Common myeloid progenitor, CD34-positive (primary cell): Measurements from ENCODE around the gene OLFM2. TPM values are rescaled to one million over a fixed set of nuclear protein-coding genes. Genes with fewer than 3 reads are reported as not detected.

Experiments used
- CTCF ChIA-PET: fragments of 350-600 bp; sonication (Branson Sonifier 250); formaldehyde crosslinking; loops from one replicate; lab custom pipeline; 2021; ENCODE audit warnings: antibody characterized with exemption; lab: Charles Lee
- POLR2A ChIA-PET: fragments of 350-600 bp; sonication (Branson Sonifier 250); formaldehyde crosslinking; loops from one replicate; lab custom pipeline; 2021; ENCODE audit warnings: antibody characterized with exemption; lab: Charles Lee
- DNase-seq, 3 donors: peaks; one replicate each; pipeline versions ENCODE4 v3.0.0 to v3.0.0-alpha.2; 2013
- H3K27ac ChIP-seq, 2 experiments: 1 replicate in 1 of 2; 2 replicates in 1 of 2; pipeline ENCODE4 v1.7.0; 2013; ENCODE audit warnings: inconsistent platforms in 2 of 2, low read length in 2 of 2, mild to moderate bottlenecking in 2 of 2, low read depth in 1 of 2, moderate library complexity in 1 of 2; ENCODE audit not compliant: severe bottlenecking in 2 of 2, insufficient read depth in 1 of 2, poor library complexity in 1 of 2
- H3K27me3 ChIP-seq, 5 experiments: replicated peaks in 2 of 5; 1 replicate in 3 of 5; 2 replicates in 2 of 5; pipeline versions ENCODE4 v1.6.1 to v1.7.0; 2013; ENCODE audit warnings: low read length in 4 of 5, mild to moderate bottlenecking in 2 of 5, moderate library complexity in 2 of 5, inconsistent platforms in 1 of 5; ENCODE audit not compliant: insufficient read depth in 5 of 5, control insufficient read depth in 4 of 5
- H3K36me3 ChIP-seq, 4 experiments: 1 replicate in 2 of 4; 2 replicates in 2 of 4; pipeline versions ENCODE4 v1.6.1 to v1.7.0; 2013; ENCODE audit warnings: low read length in 3 of 4, control low read depth in 1 of 4, mild to moderate bottlenecking in 1 of 4; ENCODE audit not compliant: control insufficient read depth in 4 of 4, insufficient read depth in 4 of 4
- H3K4me1 ChIP-seq, 4 experiments: 1 replicate in 3 of 4; 2 replicates in 1 of 4; pipeline versions ENCODE4 v1.6.1 to v1.7.1; 2013; ENCODE audit warnings: low read length in 3 of 4, mild to moderate bottlenecking in 3 of 4, control low read depth in 1 of 4, inconsistent platforms in 1 of 4, moderate library complexity in 1 of 4; ENCODE audit not compliant: control insufficient read depth in 4 of 4, insufficient read depth in 4 of 4; ENCODE audit errors: control extremely low read depth in 1 of 4
- H3K4me3 ChIP-seq, 7 experiments: 1 replicate in 4 of 7; 2 replicates in 3 of 7; pipeline versions ENCODE4 v1.5.1 to v1.7.0; 2013; ENCODE audit warnings: mild to moderate bottlenecking in 7 of 7, low read length in 6 of 7, moderate library complexity in 6 of 7, inconsistent platforms in 2 of 7, low read depth in 2 of 7, control low read depth in 1 of 7; ENCODE audit not compliant: insufficient read depth in 4 of 7, control insufficient read depth in 1 of 7; ENCODE audit errors: extremely low read depth in 1 of 7
- H3K9me3 ChIP-seq, 5 experiments: 1 replicate in 4 of 5; 2 replicates in 1 of 5; pipeline versions ENCODE4 v1.6.1 to v1.7.1; 2013; ENCODE audit warnings: low read length in 4 of 5, mild to moderate bottlenecking in 2 of 5, inconsistent platforms in 1 of 5, low read depth in 1 of 5, moderate library complexity in 1 of 5; ENCODE audit not compliant: control insufficient read depth in 4 of 5, insufficient read depth in 2 of 5; ENCODE audit errors: control extremely low read depth in 1 of 5
- WGBS: methylation state at CpG from one replicate; pipeline ENCODE4 v1.1.5; 2013; ENCODE audit not compliant: insufficient coverage; 5-methylcytosine and 5-hydroxymethylcytosine counted together
- polyA plus RNA-seq: library from polyadenylated mRNA; unstranded; fragments of 120-200 nt; gene quantifications from one replicate; pipeline ENCODE4 v1.2.1, GENCODE V29; 2013

OLFM2 gene
- not detected for polyA plus RNA-seq

- peak within 1 kb of the TSS in 3 of 7 experiments; percentile 28 to 42 (median 40) for H3K4me3 ChIP-seq
- H3K36me3 ChIP-seq: no peaks in the 10 kb centered on the region
- CTCF ChIA-PET: no interaction called here
- DNase-seq: peak in 1 of 3 donors; percentile 29
- WGBS: 0% methylated on average over 14 of the region's 62 CpGs
- H3K27ac ChIP-seq: no peak within 1 kb of the TSS
- POLR2A ChIA-PET: no interaction called here
- H3K9me3 ChIP-seq: peaks cover 0 to 3% (median 0%) of the 10 kb centered on the region in 5 experiments
- H3K4me1 ChIP-seq: peaks cover 0 to 14% (median 7%) of the 10 kb centered on the region in 4 experiments
- peaks cover 9 to 70% (median 25%) of the 10 kb centered on the region in 5 experiments for H3K27me3 ChIP-seq
These were observed at the start of gene OLFM2 for GRCh38 chr19:9936326-9937000. Gene OLFM2 (minus strand): TSS chr19:9936515. CDS start chr19:9936366, 149 bp downstream.

DNA sequence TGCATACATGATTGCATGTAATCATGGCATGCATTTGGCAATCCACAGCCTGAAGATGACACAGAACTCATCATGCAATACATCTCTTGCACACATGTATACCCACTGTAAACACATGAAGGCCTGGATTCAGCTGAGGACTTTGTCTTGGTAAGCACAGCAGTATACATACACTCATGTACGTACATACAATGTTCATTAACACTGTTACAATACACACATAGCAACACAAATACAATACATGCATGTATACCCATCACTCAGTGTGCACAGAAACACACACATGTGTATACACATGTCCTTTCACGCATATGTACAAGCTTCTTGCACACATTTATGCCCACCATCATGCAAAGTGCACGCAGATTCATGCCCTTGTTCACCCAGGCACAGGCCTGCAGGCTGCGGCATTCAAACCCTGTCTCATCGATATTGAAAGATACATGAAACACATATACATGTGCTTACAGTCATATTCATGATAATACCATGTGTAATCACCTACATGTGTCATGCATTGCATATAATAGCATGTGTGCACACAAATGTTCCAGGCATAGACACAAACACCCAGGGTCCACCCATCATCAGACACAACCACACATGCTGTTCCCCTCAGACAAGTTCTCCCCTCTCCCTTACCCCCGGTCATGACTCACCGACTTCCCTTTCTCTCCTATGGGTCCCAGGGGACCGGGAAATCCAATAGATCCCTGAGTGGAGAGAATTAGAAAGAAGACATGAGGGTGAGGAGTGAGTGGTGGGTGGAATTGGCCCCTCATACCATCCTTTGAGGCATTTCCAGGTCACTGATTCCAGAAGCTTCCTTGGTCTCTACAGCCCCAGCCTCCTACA lies 45.3 kb upstream of the OLFM2 start:
- Histone ChIP-seq H3K9me3 (peaks cover 0 to 5% (median 0%) of the 10 kb centered on the region in 5 experiments), H3K27ac (no peak overlapping the region), H3K4me3 (no peak overlapping the region), H3K27me3 (peaks cover 0 to 16% (median 4%) of the 10 kb centered on the region in 5 experiments), H3K36me3 (no peaks in the 10 kb centered on the region), H3K4me1 (no peaks in the 10 kb centered on the region)
- WGBS: 96% methylated on average over 3 of the region's 8 CpGs
- CTCF ChIA-PET: no interaction called here
- POLR2A ChIA-PET: interaction anchor here (0.6 kb wide), 1 partner anchor 21 kb away, joined by 3 read pairs; no protein-coding TSS in a partner anchor
- DNase-seq: no peak

DNA sequence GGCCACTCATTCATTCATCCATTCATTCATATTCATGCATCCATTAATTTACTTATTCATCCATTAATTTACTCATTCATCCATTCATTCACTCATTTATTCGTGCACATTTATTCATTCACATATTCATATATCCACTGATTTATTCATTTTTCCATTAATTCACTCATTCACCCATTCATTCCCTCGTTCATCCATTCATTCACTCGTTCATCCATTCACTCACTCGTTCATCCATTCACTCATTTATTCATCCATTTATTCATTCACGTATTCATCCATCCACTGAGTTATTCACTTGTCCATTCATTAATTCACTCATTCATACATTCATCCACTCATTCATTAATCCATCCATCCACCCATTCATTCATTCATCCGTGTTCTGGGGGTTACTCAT lies 35.8 kb upstream of the OLFM2 start:
- Histone ChIP-seq H3K27me3 (peaks cover 0 to 28% (median 17%) of the 10 kb centered on the region in 5 experiments), H3K4me3 (no peak overlapping the region), H3K9me3 (peaks cover 0 to 2% (median 0%) of the 10 kb centered on the region in 5 experiments), H3K4me1 (no peaks in the 10 kb centered on the region), H3K27ac (no peak overlapping the region), H3K36me3 (no peaks in the 10 kb centered on the region)
- DNase-seq: no peak
- 94% methylated on average over 6 of the region's 6 CpGs for WGBS
- POLR2A ChIA-PET: no interaction called here
- CTCF ChIA-PET: no interaction called here

DNA sequence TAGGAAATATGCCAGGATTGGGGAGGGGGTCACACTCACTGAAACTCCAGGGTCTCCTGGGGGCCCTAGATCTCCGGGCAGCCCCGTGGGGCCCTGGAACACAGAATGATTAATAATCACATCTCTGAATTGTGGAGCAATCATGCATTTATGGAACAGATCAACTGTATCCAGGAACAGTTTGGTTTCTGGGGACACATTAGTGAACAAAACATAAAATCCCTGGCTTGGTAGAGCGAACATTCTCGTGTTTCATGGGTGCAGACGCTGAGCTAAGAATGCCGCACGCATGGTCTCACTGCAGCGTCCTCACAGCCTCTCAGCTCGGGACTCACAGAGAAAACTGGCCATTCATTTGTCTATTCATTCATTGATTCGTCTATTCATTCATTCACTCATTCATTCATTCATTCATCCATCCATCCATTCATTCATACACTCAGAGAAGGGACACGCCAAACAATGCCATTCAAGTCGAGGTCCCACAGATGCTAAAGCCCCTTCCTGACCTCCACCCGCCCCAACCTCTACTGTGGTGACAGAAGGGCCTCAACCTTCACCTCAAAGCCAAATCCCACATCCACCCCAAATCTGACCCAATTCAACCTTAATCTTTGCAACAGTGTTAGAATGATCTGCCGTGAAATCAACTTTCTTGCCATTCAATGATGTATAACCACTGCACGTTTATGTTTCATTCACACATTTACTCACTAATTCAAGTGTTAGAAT lies 35.0 kb upstream of the OLFM2 start:
- Histone ChIP-seq H3K4me3 (no peak overlapping the region), H3K4me1 (no peaks in the 10 kb centered on the region), H3K36me3 (no peaks in the 10 kb centered on the region), H3K27me3 (peaks cover 0 to 35% (median 18%) of the 10 kb centered on the region in 5 experiments), H3K9me3 (peaks cover 0 to 2% (median 0%) of the 10 kb centered on the region in 5 experiments), H3K27ac (no peak overlapping the region)
- 77% methylated on average over 15 of the region's 15 CpGs for WGBS
- DNase-seq: no peak
- POLR2A ChIA-PET: no interaction called here
- CTCF ChIA-PET: no interaction called here

GRCh38 chr19:9970481-9970880 lies 34.2 kb upstream of the OLFM2 start:
- Histone ChIP-seq H3K4me1 (no peaks in the 10 kb centered on the region), H3K27ac (no peak overlapping the region), H3K4me3 (no peak overlapping the region), H3K36me3 (no peaks in the 10 kb centered on the region), H3K27me3 (peaks cover 0 to 44% (median 22%) of the 10 kb centered on the region in 5 experiments), H3K9me3 (no peaks in the 10 kb centered on the region)
- POLR2A ChIA-PET: no interaction called here
- WGBS: 79% methylated on average over 8 of the region's 8 CpGs
- no peak for DNase-seq
- CTCF ChIA-PET: no interaction called here

GRCh38 chr19:9969688-9969975 lies 33.3 kb upstream of the OLFM2 start:
- 100% methylated on average over 1 of the region's 2 CpGs for WGBS
- POLR2A ChIA-PET: no interaction called here
- H3K9me3 ChIP-seq: no peaks in the 10 kb centered on the region
- no peak overlapping the region for H3K4me3 ChIP-seq
- H3K27me3 ChIP-seq: peaks cover 0 to 49% (median 22%) of the 10 kb centered on the region in 5 experiments
- H3K4me1 ChIP-seq: no peaks in the 10 kb centered on the region
- CTCF ChIA-PET: no interaction called here
- no peak overlapping the region for H3K27ac ChIP-seq
- no peaks in the 10 kb centered on the region for H3K36me3 ChIP-seq
- DNase-seq: no peak
